HEK293 (cell line): ENCODE measurements around the gene CNPPD1.
A peak's percentile ranks its signal among the peaks of the same experiment; 100 is the strongest.

ENCODE experiments used
- BCL11B ChIP-seq: fragments of 450-650 bp; formaldehyde crosslinking; IDR thresholded peaks from 2 replicates; pipeline ENCODE4 v1.5.1; 2016; ENCODE audit warnings: low read depth, missing biosample characterization, missing genetic modification characterization
- GLIS1 ChIP-seq: fragments of 450-650 bp; formaldehyde crosslinking; IDR thresholded peaks from 2 replicates; pipeline ENCODE4 v1.5.1; 2016; ENCODE audit warnings: missing biosample characterization, missing genetic modification characterization
- SP7 ChIP-seq: fragments of 450-650 bp; formaldehyde crosslinking; IDR thresholded peaks from 2 replicates; pipeline ENCODE4 v1.5.1; 2016; ENCODE audit warnings: missing biosample characterization, missing genetic modification characterization
- ZBTB17 ChIP-seq: fragments of 450-650 bp; formaldehyde crosslinking; IDR thresholded peaks from 2 replicates; pipeline ENCODE4 v1.5.1; 2016; ENCODE audit warnings: missing biosample characterization, missing genetic modification characterization
- ZBTB44 ChIP-seq: fragments of 450-650 bp; IDR thresholded peaks from 2 replicates; pipeline ENCODE4 v1.5.1; 2018; ENCODE audit warnings: missing biosample characterization, mild to moderate bottlenecking, missing genetic modification characterization
- ZBTB8A ChIP-seq: fragments of 450-650 bp; formaldehyde crosslinking; IDR thresholded peaks from 2 replicates; pipeline ENCODE4 v1.5.1; 2016; ENCODE audit warnings: missing biosample characterization, missing genetic modification characterization
- ZEB2 ChIP-seq: fragments of 450-650 bp; formaldehyde crosslinking; IDR thresholded peaks from 2 replicates; pipeline ENCODE4 v1.5.1; 2016; ENCODE audit warnings: missing biosample characterization, missing genetic modification characterization
- ZFP37 ChIP-seq: fragments of 450-650 bp; formaldehyde crosslinking; IDR thresholded peaks from 2 replicates; pipeline ENCODE4 v1.5.1; 2016; ENCODE audit warnings: missing biosample characterization, missing genetic modification characterization
- ZNF10 ChIP-seq: fragments of 450-650 bp; formaldehyde crosslinking; IDR thresholded peaks from 2 replicates; pipeline ENCODE4 v1.5.1; 2017; ENCODE audit warnings: missing biosample characterization, missing genetic modification characterization
- ZNF18 ChIP-seq: fragments of 450-650 bp; formaldehyde crosslinking; IDR thresholded peaks from 2 replicates; pipeline ENCODE4 v1.5.1; 2016; ENCODE audit warnings: missing biosample characterization, missing genetic modification characterization
- ZNF2 ChIP-seq: fragments of 450-650 bp; formaldehyde crosslinking; IDR thresholded peaks from 2 replicates; pipeline ENCODE4 v1.5.1; 2016; ENCODE audit warnings: missing biosample characterization, missing genetic modification characterization
- ZNF341 ChIP-seq: fragments of 450-650 bp; formaldehyde crosslinking; IDR thresholded peaks from 2 replicates; pipeline ENCODE4; 2016; ENCODE audit warnings: low read depth, missing biosample characterization, missing genetic modification characterization
- ZNF501 ChIP-seq: fragments of 450-650 bp; formaldehyde crosslinking; IDR thresholded peaks from 2 replicates; pipeline ENCODE4 v1.5.1; 2016; ENCODE audit warnings: missing biosample characterization, missing genetic modification characterization
- ZNF558 ChIP-seq: fragments of 450-650 bp; formaldehyde crosslinking; IDR thresholded peaks from 2 replicates; pipeline ENCODE4 v1.5.1; 2016; ENCODE audit warnings: missing biosample characterization, missing genetic modification characterization
- ZNF561 ChIP-seq: fragments of 450-650 bp; IDR thresholded peaks from 2 replicates; pipeline ENCODE4 v1.5.1; 2018; ENCODE audit warnings: missing biosample characterization, missing genetic modification characterization, borderline replicate concordance
- ZNF596 ChIP-seq: fragments of 450-650 bp; IDR thresholded peaks from 2 replicates; pipeline ENCODE4 v1.5.0; 2018; ENCODE audit warnings: missing biosample characterization, mild to moderate bottlenecking, missing genetic modification characterization, moderate library complexity
- ZNF600 ChIP-seq: fragments of 450-650 bp; formaldehyde crosslinking; IDR thresholded peaks from 2 replicates; pipeline ENCODE4 v1.5.1; 2016; ENCODE audit warnings: missing biosample characterization, missing genetic modification characterization
- ZNF629 ChIP-seq: fragments of 450-650 bp; formaldehyde crosslinking; IDR thresholded peaks from 2 replicates; pipeline ENCODE4 v1.5.1; 2017; ENCODE audit warnings: missing biosample characterization, missing genetic modification characterization
- ZNF660 ChIP-seq: fragments of 450-650 bp; IDR thresholded peaks from 2 replicates; pipeline ENCODE4 v1.5.1; 2018; ENCODE audit warnings: missing biosample characterization, mild to moderate bottlenecking, missing genetic modification characterization
- ZNF843 ChIP-seq: fragments of 450-650 bp; formaldehyde crosslinking; IDR thresholded peaks from 2 replicates; pipeline ENCODE4 v1.5.1; 2016; ENCODE audit warnings: missing biosample characterization, missing genetic modification characterization
- ZSCAN30 ChIP-seq: fragments of 450-650 bp; IDR thresholded peaks from 2 replicates; pipeline ENCODE4 v1.5.1; 2018; ENCODE audit warnings: missing biosample characterization, mild to moderate bottlenecking, missing genetic modification characterization, moderate library complexity
- TF ChIP-seq, protein P1 (sequence below): fragments of 450-650 bp; formaldehyde crosslinking; IDR thresholded peaks from 2 replicates; pipeline ENCODE4 v1.5.1; 2016; ENCODE audit warnings: missing biosample characterization, missing genetic modification characterization

Gene CNPPD1

GRCh38 chr2:219200502-219201326 lies 24.0 kb upstream of the CNPPD1 start (continued):
- TF ChIP-seq ZNF600 (tag by site-specific recombination) (peak; percentile 25; the same call in 1 of the 2 replicates), SP7 (peak; percentile 53), ZBTB8A (tag by site-specific recombination) (peak; percentile 43; the same call in 1 of the 2 replicates), ZNF561 (tag by site-specific recombination) (peak; percentile 79; the same call in 1 of the 2 replicates), ZNF2 (tag by site-specific recombination) (peak; percentile 50; the same call in 1 of the 2 replicates), ZNF629 (tag by site-specific recombination) (peak; percentile 36), ZNF596 (peak; percentile 54; the same call in 1 of the 2 replicates), ZBTB17 (tag by site-specific recombination) (peak; percentile 58), ZBTB44 (tag by site-specific recombination) (peak; percentile 45; the same call in 1 of the 2 replicates), ZEB2 (tag by site-specific recombination) (peak; percentile 57; the same call in 1 of the 2 replicates), BCL11B (peak; percentile 42; the same call in 1 of the 2 replicates), ZNF341 (tag by site-specific recombination) (peak; percentile 69), ZNF558 (tag by site-specific recombination) (peak; percentile 53; the same call in 1 of the 2 replicates), GLIS1 (tag by site-specific recombination) (peak; percentile 20; the same call in 1 of the 2 replicates), ZFP37 (tag by site-specific recombination) (peak; percentile 56; the same call in 1 of the 2 replicates), ZNF10 (tag by site-specific recombination) (0 out of 2 replicates have a peak, but pooled peaks have one; percentile 21), ZNF843 (tag by site-specific recombination) (0 out of 2 replicates have a peak, but pooled peaks have one; percentile 44), ZSCAN30 (tag by site-specific recombination) (peak; percentile 83), ZNF660 (0 out of 2 replicates have a peak, but pooled peaks have one; percentile 63), ZNF18 (tag by site-specific recombination) (peak; percentile 62), ZNF501 (tag by site-specific recombination) (peak; percentile 81; the same call in 1 of the 2 replicates)
- TF ChIP-seq, protein P1, sequence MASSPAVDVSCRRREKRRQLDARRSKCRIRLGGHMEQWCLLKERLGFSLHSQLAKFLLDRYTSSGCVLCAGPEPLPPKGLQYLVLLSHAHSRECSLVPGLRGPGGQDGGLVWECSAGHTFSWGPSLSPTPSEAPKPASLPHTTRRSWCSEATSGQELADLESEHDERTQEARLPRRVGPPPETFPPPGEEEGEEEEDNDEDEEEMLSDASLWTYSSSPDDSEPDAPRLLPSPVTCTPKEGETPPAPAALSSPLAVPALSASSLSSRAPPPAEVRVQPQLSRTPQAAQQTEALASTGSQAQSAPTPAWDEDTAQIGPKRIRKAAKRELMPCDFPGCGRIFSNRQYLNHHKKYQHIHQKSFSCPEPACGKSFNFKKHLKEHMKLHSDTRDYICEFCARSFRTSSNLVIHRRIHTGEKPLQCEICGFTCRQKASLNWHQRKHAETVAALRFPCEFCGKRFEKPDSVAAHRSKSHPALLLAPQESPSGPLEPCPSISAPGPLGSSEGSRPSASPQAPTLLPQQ (tag by site-specific recombination): 0 out of 2 replicates have a peak, but pooled peaks have one; percentile 19
